Neural crest cell (in vitro differentiated cells): Measurements from ENCODE around the gene FANCG. TPM values are rescaled to one million over a fixed set of nuclear protein-coding genes. Genes with fewer than 3 reads are reported as not detected.

Experiments
- DNase-seq: peaks from one replicate; pipeline ENCODE4 v3.0.0; 2021; ENCODE audit warnings: low read depth, mixed read lengths, low spot score
- H3K27ac Mint-ChIP-seq: one replicate; pipeline ENCODE4 v1.8.0; 2021; ENCODE audit warnings: mild to moderate bottlenecking, mixed read lengths; ENCODE audit not compliant: unreplicated experiment
- H3K27me3 Mint-ChIP-seq: 2 replicates; pipeline ENCODE4 v1.8.0; 2021; ENCODE audit warnings: low read depth, mild to moderate bottlenecking, mixed read lengths
- H3K36me3 Mint-ChIP-seq: 2 replicates; pipeline ENCODE4 v1.8.0; 2021; ENCODE audit warnings: low read depth, mild to moderate bottlenecking, mixed read lengths
- H3K4me1 Mint-ChIP-seq: 2 replicates; pipeline ENCODE4 v1.8.0; 2021; ENCODE audit warnings: mixed read lengths
- H3K4me3 Mint-ChIP-seq: one replicate; pipeline ENCODE4 v1.8.0; 2021; ENCODE audit warnings: mild to moderate bottlenecking, mixed read lengths
- H3K9me3 Mint-ChIP-seq: 2 replicates; pipeline ENCODE4 v1.8.0; 2021; ENCODE audit warnings: mixed read lengths
- CTCF ChIP-seq: fragments of 200-600 bp; sonication (generic); conservative IDR thresholded peaks from 2 replicates; pipeline ENCODE4 v1.5.0; 2021; ENCODE audit warnings: antibody characterized with exemption, mild to moderate bottlenecking
- total RNA-seq: library from RNA; stranded (reverse); gene quantifications from 2 replicates; pipeline ENCODE4 v1.2.1, GENCODE V29; 2021

The FANCG gene
- total RNA-seq, 1 donor from 2014 or later: 126 TPM

DNA sequence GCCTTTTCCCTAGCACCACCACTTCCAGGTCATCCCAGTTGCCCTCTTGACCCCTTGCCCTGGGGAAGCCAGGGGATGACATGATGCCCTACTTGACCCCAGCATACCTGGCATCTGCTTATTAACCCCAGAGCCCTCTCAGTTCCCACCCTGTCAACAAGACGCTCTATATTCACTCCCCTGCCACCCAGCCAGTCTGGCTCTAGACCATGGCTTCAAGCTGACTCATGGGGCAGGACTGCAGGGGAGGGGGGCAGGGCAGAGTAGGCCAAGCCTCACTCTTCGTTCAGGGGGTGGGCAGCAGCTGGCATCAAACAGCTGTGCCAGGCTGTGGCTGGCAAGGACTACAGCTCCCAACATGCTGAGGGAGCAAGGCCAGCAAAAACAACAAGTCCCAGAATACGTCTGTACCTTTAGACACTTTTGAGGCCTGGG, 30.6 kb upstream of the FANCG start:
- Mint-ChIP-seq H3K4me1 (peaks cover 48% of the 10 kb centered on the region), H3K9me3 (no peaks in the 10 kb centered on the region), H3K27ac (no peak overlapping the region), H3K36me3 (peaks cover 3% of the 10 kb centered on the region), H3K27me3 (no peaks in the 10 kb centered on the region), H3K4me3 (peak overlapping the region; percentile 94)
- no peak for DNase-seq
- TF ChIP-seq CTCF: no peak

DNA sequence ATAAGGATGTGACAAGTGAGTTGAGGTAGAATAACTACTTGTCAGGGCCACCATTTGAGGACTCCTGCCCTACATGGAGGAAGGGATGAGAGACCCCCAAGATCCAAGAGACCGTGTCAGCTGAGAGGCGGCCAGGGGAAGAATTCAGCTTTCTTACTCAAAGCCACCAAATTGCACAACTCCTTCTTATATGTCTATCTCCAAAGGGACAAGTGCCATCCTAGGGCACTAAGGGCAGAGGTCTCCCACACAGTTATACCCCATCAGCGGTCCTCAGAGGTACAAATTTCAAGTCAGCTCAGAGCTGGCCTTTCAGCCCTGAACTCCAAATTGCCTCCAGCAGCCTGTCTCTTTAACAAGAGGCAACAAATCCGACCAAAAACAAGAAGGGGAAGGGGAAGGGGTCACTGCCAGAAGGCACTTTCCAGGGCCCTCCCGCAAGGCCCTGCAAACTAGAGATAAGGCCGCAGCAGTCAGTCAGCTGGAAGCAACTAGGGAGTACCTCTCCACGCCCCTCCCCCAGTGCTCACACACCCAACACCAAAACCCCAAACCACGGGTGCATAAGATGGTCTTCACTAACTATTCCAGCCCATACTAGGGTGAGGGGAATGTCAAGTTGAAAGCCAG, 29.3 kb upstream of the FANCG start:
- DNase-seq: no peak
- Mint-ChIP-seq H3K4me3 (peak overlapping the region; percentile 67), H3K27me3 (no peaks in the 10 kb centered on the region)

GRCh38 chr9:35108461-35108860, 28.7 kb upstream of the FANCG start:
- peak overlapping the region; percentile 67 for H3K4me3 Mint-ChIP-seq
- DNase-seq: no peak
- H3K27ac Mint-ChIP-seq: peak overlapping the region; percentile 59
- H3K9me3 Mint-ChIP-seq: no peaks in the 10 kb centered on the region
- peaks cover 5% of the 10 kb centered on the region for H3K36me3 Mint-ChIP-seq
- H3K27me3 Mint-ChIP-seq: no peaks in the 10 kb centered on the region
- no peak for TF ChIP-seq CTCF
- H3K4me1 Mint-ChIP-seq: peaks cover 41% of the 10 kb centered on the region

More for the DNA sequence above, 29.3 kb upstream of the FANCG start:
- H3K27ac Mint-ChIP-seq: peak overlapping the region; percentile 59
- peaks cover 5% of the 10 kb centered on the region for H3K36me3 Mint-ChIP-seq
- H3K4me1 Mint-ChIP-seq: peaks cover 41% of the 10 kb centered on the region
- H3K9me3 Mint-ChIP-seq: no peaks in the 10 kb centered on the region
- no peak for TF ChIP-seq CTCF

GRCh38 chr9:35107297-35108290, 27.9 kb upstream of the FANCG start:
- no peaks in the 10 kb centered on the region for H3K27me3 Mint-ChIP-seq
- no peak for DNase-seq
- no peaks in the 10 kb centered on the region for H3K9me3 Mint-ChIP-seq
- peaks cover 44% of the 10 kb centered on the region for H3K4me1 Mint-ChIP-seq
- no peak for TF ChIP-seq CTCF
- no peak overlapping the region for H3K4me3 Mint-ChIP-seq
- H3K36me3 Mint-ChIP-seq: peaks cover 5% of the 10 kb centered on the region
- no peak overlapping the region for H3K27ac Mint-ChIP-seq

DNA sequence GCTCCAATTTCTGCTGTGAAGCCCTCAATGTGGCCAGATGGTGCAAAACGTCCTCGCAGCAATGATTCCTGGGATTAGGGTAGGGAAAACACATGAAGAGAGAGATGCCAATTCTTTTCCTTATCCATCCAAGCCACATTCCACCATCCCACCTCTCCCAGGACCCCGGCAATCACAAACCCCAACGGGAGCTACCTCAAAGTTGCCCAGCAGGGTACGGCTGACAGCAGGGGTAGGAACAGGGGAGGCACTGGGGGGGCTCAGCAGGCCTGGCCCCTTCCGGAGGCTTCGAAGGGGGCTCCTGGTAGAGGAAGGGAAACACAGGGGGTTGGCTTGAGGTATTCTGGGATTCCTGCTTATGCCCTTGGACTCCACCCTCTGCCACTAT, 26.6 kb upstream of the FANCG start:
- Mint-ChIP-seq H3K27ac (no peak overlapping the region), H3K4me3 (peak overlapping the region; percentile 55), H3K27me3 (no peaks in the 10 kb centered on the region), H3K4me1 (peaks cover 42% of the 10 kb centered on the region), H3K36me3 (peaks cover 5% of the 10 kb centered on the region), H3K9me3 (no peaks in the 10 kb centered on the region)
- no peak for TF ChIP-seq CTCF
- DNase-seq: no peak
